Astrocyte of the cerebellum (primary cell): ENCODE measurements around the gene NOL4L.

Experiments used
- DNase-seq: peaks from one replicate; pipeline ENCODE4 v3.0.0-alpha.2; 2011; ENCODE audit warnings: low read depth
- H3K4me3 ChIP-seq: 2 replicates; pipeline ENCODE4 v1.5.1; 2011; ENCODE audit warnings: mild to moderate bottlenecking, low read depth, low read length, moderate library complexity
- in situ Hi-C: cut with HindIII; loops from 2 replicates; pipeline ENCODE4 v1.10.0; 2017; ENCODE audit warnings: low sequenced_read_pairs
- TF ChIP-seq, protein P1 (sequence below): IDR thresholded peaks from 2 replicates; pipeline ENCODE4 v1.5.1; 2012; ENCODE audit warnings: low read length, low read depth, moderate library complexity, mild to moderate bottlenecking; ENCODE audit errors: missing control alignments

The NOL4L gene

DNA sequence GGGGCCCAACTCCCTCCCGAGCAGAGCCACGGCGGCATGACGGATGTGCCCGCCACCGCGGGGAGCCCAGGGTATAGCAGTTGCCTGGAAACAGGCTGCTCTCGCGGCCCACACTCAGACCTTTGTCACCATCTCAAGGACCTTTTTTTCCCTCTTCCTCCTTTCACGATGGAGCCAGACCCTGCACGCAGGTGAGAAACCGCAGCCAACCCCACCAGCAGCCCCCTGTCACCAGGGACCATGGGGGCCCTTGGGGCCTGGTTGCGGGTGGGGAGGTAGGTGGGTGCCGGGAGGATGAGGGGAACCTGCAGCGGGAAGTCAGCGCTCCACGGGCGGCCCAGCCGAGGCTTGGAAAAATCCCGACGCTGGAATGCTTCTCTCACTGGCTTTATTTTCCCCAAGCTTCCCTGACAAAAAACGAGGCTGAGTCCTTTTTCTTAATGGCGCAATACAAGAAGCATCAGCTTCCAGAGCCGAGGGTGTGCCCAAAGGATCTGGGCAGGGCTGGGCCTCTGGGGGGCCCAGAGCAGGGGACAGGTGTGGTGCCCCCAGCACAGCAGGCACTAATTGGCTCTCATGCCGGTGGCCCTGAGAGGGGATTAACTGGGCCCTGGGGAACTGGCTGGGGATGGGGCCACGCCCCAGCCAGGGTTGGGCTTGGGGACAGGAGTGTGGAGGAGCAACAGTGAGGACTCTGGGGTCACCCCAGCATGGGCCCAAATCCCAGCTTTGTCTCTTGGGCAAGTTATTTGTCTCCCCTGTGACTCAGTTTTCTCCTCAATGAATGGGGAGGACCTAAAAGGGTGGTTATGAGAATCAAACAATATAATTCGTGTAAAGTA is 23.9 kb downstream of the NOL4L start:
- DNase-seq = no peak
- no peak overlapping the region for H3K4me3 ChIP-seq
- in situ Hi-C loops = no loop called here
- TF ChIP-seq, protein P1, sequence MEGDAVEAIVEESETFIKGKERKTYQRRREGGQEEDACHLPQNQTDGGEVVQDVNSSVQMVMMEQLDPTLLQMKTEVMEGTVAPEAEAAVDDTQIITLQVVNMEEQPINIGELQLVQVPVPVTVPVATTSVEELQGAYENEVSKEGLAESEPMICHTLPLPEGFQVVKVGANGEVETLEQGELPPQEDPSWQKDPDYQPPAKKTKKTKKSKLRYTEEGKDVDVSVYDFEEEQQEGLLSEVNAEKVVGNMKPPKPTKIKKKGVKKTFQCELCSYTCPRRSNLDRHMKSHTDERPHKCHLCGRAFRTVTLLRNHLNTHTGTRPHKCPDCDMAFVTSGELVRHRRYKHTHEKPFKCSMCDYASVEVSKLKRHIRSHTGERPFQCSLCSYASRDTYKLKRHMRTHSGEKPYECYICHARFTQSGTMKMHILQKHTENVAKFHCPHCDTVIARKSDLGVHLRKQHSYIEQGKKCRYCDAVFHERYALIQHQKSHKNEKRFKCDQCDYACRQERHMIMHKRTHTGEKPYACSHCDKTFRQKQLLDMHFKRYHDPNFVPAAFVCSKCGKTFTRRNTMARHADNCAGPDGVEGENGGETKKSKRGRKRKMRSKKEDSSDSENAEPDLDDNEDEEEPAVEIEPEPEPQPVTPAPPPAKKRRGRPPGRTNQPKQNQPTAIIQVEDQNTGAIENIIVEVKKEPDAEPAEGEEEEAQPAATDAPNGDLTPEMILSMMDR = no peak

DNA sequence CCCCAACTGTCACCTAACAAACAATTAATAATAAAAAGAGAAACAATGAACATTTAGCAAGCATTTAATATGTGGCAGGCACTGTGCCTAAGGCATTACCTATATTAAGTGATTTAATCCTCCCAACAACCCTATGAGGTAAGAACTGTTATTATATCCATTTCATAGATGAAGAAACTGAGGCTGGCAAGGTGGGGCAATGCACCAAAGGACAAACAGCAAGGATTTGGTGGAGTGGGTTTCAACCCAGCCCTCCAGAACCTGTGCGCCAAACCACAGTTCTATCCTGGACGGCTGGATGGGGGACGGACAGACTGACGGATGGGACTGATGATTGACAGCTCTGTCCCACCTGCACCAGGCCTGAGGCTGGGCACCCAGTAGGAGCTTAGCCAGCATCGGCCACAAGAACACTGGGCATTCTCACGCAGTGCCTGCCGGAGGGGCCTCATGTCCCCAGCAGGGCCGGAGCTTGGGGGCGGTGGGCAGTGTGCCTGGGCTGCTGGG is 24.6 kb downstream of the NOL4L start:
- no peak overlapping the region for H3K4me3 ChIP-seq
- TF ChIP-seq, protein P1 = no peak
- in situ Hi-C loops = no loop called here
- no peak for DNase-seq

DNA sequence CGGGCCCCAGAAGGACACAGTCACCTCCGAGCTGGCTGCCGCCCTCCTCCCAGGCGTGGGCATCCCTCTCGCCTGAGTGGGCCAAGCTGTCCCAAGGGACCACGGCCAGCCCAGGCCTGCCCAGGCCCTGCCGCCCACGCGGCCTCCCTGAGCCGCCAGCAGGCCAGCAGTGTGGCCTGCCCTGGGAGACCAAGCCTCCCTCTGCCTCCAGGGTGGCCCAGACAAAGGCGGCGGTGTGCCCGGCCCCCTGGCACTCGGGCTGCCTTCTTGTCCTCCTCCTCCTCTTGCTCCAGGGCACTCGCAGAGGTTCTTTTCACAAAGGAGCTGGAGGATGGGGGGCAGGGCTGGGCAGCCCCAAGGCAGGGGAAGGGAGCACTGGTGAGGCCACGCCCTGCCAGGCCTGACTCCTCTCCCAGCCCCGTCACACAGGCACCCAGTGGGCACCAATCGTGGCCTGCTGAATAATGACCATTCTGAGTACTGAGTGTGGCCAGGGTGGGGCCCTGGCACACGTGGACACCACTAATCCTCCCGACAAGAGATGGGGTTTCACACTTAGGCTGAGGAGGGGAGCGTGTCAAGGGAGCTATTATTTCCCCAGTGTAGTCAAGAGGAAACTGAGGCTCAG is 25.3 kb downstream of the NOL4L start:
- no peak for DNase-seq
- in situ Hi-C loops = no loop called here
- H3K4me3 ChIP-seq = no peak overlapping the region
- TF ChIP-seq, protein P1 = no peak

DNA sequence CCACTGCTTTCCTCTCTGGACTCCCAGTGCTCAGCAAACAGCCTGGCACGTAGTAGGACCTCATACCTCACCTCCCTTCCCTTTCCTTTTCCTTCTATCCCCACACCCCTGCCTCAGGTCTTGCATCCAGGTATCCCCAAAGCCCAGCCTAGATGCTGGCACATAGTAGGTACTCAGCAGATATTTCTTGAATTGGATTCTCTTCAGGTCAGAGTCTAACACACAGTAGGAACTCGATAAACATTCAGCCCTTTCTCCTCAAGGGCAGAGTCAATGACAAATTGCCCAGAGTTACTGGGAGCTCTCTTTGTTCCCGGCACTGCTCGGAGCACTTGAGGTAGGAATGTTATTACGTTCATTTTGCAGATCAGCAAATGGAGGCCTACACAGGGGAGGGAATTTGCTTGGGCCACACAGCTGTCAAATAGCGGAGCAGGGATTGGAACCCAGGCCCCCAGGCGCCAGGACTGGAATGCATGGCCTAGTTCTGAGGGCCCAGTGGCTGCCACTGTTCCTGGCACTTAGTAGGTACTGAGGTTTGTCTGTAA is 25.9 kb downstream of the NOL4L start:
- DNase-seq = no peak
- H3K4me3 ChIP-seq = no peak overlapping the region
- in situ Hi-C loops = no loop called here
- TF ChIP-seq, protein P1 = no peak

DNA sequence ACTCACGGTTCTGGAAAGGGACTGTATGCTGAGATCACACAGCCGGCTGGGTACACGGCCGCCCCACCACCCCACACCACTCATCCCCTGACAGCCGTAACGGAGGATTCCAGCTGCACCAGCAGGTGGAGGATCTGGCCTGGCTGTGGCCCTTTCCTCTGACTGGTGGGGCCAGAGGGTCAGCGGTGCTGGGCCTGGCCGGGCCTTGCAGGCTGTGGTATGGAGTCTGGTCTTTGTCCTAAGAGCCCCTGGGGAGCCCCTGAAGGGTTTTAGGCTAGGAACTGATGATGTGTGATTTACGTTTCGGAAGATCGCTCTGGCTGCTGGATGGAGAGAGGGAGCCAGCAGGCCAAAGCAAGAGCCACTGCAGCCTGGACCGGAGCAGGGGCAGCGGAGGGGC is 26.6 kb downstream of the NOL4L start:
- in situ Hi-C loops = no loop called here
- TF ChIP-seq, protein P1 = no peak
- H3K4me3 ChIP-seq = no peak overlapping the region
- no peak for DNase-seq

DNA sequence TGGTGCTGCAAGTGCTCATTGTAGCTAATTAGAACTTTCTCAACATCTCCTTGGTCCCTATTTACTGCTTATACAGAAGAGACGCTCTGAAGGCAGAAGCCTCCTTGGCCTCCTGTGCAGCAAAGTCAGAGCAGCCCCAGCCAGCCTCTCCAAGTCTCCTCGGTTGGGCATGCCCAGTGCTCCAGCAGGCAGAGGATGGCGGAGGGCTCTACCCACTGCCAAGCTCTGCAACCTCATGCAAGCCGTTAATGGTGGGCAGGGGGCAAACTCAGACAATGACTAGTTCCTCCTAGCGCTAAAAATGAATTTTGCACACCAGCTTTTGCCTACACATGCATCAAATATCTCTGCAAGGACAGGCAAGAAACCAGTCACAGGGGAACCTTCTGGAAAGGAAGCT is 27.8 kb downstream of the NOL4L start:
- TF ChIP-seq, protein P1 = no peak
- no peak for DNase-seq
- no peak overlapping the region for H3K4me3 ChIP-seq
- in situ Hi-C loops = no loop called here
